GM18499 (cell line): ENCODE measurements around the gene ULK4.

Source experiments
- ATAC-seq: cut with Tn5 transposase; IDR thresholded peaks from one replicate; pipeline ENCODE4 v1.9.1; 2021; ENCODE audit warnings: moderate number of reproducible peaks; ENCODE audit not compliant: insufficient read depth, unreplicated experiment

Gene ULK4

GRCh38 chr3:41212088-41212487 lies 749.8 kb downstream of the ULK4 start:
- no peak for ATAC-seq

GRCh38 chr3:41210966-41211365 lies 750.9 kb downstream of the ULK4 start:
- no peak for ATAC-seq

GRCh38 chr3:41209646-41210045 lies 752.3 kb downstream of the ULK4 start:
- ATAC-seq = no peak

GRCh38 chr3:41208507-41209220 lies 753.2 kb downstream of the ULK4 start:
- no peak for ATAC-seq

GRCh38 chr3:41207355-41207754 lies 754.5 kb downstream of the ULK4 start:
- no peak for ATAC-seq

- no peak for ATAC-seq
Observed at GRCh38 chr3:41205591-41205990, 756.3 kb downstream of the ULK4 start.

GRCh38 chr3:41204369-41204768 lies 757.5 kb downstream of the ULK4 start:
- ATAC-seq = no peak

GRCh38 chr3:41202834-41203345 lies 759.0 kb downstream of the ULK4 start:
- ATAC-seq = no peak

- ATAC-seq = no peak
Observed at GRCh38 chr3:41202075-41202833, 759.6 kb downstream of the ULK4 start.

- ATAC-seq = no peak
Observed at GRCh38 chr3:41200669-41201021, 761.3 kb downstream of the ULK4 start.

- no peak for ATAC-seq
Observed at GRCh38 chr3:41199866-41200668, 761.8 kb downstream of the ULK4 start.

- peak; percentile 35 for ATAC-seq
Observed at GRCh38 chr3:41198950-41199865, 762.7 kb downstream of the ULK4 start, which contains the start of gene CTNNB1. CTNNB1 (plus strand) TSS chr3:41199505; CDS start chr3:41224069, 24,564 bp downstream.

- ATAC-seq = no peak
Observed at GRCh38 chr3:41198526-41198925, 763.4 kb downstream of the ULK4 start.

GRCh38 chr3:41198046-41198445 lies 763.9 kb downstream of the ULK4 start:
- ATAC-seq = no peak
